ENCODE measurements around the gene ATG14. TPM values are rescaled to one million over a fixed set of nuclear protein-coding genes. Genes with fewer than 3 reads are reported as not detected.

ATG14 gene
- total RNA-seq, 1 experiment from 2014 or later, result 8.1 TPM

DNA sequence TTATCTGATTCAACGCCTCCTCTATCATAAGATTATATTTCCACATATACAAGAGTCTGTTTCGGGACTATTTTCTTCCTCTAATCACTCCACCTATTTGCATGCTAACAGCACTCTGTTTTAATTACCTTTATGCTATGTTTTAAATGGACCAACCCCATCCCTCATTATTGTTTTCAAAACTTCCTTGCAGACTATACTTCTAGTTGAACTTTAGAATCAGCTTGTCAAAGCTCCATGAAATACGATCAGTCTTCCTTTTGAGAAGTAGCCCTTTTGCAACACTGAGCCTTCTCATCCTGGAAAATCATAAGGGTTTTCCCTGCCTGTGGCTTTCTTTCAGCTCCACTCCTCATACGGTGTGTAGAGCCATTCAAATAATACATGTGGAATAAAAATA is 36.9 kb downstream of the ATG14 start:
- Mint-ChIP-seq H3K4me3 (ENCODE audit: low read depth, unreplicated experiment) (no peak overlapping the region), H3K36me3 (ENCODE audit: insufficient read depth, unreplicated experiment) (peaks cover 12% of the 10 kb centered on the region), H3K9me3 (ENCODE audit: low read depth, unreplicated experiment) (no peaks in the 10 kb centered on the region), H3K27ac (ENCODE audit: unreplicated experiment) (no peak overlapping the region), H3K27me3 (ENCODE audit: unreplicated experiment) (no peaks in the 10 kb centered on the region), H3K4me1 (ENCODE audit: low read depth, unreplicated experiment) (no peaks in the 10 kb centered on the region)
- no peak for TF ChIP-seq CTCF (IDR thresholded peaks at IDR 0.05; ENCODE audit: unreplicated experiment)
- no TSS peak for BruUV-seq (replicated peaks)
- CTCF ChIA-PET, result interaction anchor here (0.7 kb wide), 2 partner anchors 11 to 53 kb away, joined by 3 to 6 read pairs; no protein-coding TSS in a partner anchor
- intact Hi-C loops (cut with micrococcal nuclease; ENCODE audit: unreplicated experiment), result no loop called here
- no peak for DNase-seq

DNA sequence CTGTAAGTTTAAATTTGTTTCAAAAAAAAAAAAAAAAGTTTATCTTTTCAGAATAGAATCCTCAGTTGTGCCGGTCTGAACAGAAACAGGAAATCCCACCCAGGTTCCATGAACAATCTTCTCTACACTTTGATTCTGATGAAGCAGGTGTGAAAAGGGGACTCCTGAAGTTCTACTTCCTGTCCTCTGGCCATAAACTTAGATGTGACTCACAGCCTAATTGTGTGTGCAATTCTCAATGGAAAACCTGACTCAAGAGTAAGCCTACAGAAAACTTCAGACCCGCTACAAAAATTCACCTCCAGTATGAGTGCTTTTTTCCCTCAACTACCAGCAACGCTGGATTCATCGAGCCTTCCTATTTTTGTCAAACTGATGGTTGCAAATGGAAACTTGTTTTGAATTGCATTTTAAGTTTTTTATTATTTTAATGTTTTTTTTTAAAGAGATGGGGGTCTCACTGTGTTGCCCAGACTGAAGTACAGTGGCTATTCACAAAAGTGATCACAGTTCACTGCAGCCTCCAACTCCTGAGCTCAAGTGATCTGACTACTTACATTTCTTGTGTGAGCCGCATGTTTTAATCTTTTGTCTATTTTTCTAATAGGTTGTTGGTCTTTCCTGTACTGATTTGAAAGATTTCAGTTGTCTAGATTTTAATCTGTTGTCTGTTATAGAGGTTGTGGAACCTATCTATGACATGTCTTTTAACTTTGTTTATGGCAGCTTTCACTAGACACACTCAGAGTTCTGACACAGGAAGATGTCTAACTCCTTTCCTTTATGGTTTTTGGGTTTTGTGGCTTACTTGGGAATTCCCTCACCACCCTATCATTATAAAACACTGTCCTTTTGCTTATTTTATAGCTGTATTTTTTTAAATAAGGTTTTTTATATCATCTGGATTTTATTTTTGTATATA is 37.6 kb downstream of the ATG14 start:
- peaks cover 15% of the 10 kb centered on the region for H3K36me3 Mint-ChIP-seq (ENCODE audit: insufficient read depth, unreplicated experiment)
- DNase-seq, result no peak
- no peak overlapping the region for H3K4me3 Mint-ChIP-seq (ENCODE audit: low read depth, unreplicated experiment)
- no peaks in the 10 kb centered on the region for H3K9me3 Mint-ChIP-seq (ENCODE audit: low read depth, unreplicated experiment)
- CTCF ChIA-PET, result interaction anchor here (0.6 to 0.7 kb wide), 2 partner anchors 61 to 323 kb away, joined by 4 to 5 read pairs; no protein-coding TSS in a partner anchor
- no TSS peak for BruUV-seq (replicated peaks)
- intact Hi-C loops (cut with micrococcal nuclease; ENCODE audit: unreplicated experiment), result no loop called here
- no peaks in the 10 kb centered on the region for H3K4me1 Mint-ChIP-seq (ENCODE audit: low read depth, unreplicated experiment)
- no peak overlapping the region for H3K27ac Mint-ChIP-seq (ENCODE audit: unreplicated experiment)
- TF ChIP-seq CTCF (IDR thresholded peaks at IDR 0.05; ENCODE audit: unreplicated experiment), result no peak
- no peaks in the 10 kb centered on the region for H3K27me3 Mint-ChIP-seq (ENCODE audit: unreplicated experiment)

DNA sequence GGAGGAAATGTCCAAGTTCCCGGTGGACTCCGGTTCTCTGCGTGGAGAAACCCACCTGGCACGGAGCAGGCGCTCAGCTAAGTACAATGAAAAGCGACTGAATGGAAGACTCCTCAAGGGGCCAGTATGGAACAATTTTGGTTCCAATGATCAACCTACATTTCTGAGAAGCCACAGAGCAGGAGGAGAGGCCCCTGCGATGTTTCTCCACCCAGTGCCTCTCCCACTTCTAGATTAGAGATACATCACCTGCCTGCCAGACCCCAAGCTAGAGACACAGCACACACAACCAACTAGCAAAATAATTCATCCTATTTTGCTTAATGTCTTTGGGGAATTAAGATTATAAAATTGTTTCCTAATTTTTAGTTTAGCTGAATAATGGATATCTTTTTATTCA is 38.8 kb downstream of the ATG14 start:
- intact Hi-C loops (cut with micrococcal nuclease; ENCODE audit: unreplicated experiment), result no loop called here
- no peaks in the 10 kb centered on the region for H3K9me3 Mint-ChIP-seq (ENCODE audit: low read depth, unreplicated experiment)
- H3K36me3 Mint-ChIP-seq (ENCODE audit: insufficient read depth, unreplicated experiment), result peaks cover 15% of the 10 kb centered on the region
- TF ChIP-seq CTCF (IDR thresholded peaks at IDR 0.05; ENCODE audit: unreplicated experiment), result no peak
- no peak for DNase-seq
- CTCF ChIA-PET, result no interaction called here
- no peak overlapping the region for H3K27ac Mint-ChIP-seq (ENCODE audit: unreplicated experiment)
- no peaks in the 10 kb centered on the region for H3K27me3 Mint-ChIP-seq (ENCODE audit: unreplicated experiment)
- H3K4me3 Mint-ChIP-seq (ENCODE audit: low read depth, unreplicated experiment), result no peak overlapping the region
- no peaks in the 10 kb centered on the region for H3K4me1 Mint-ChIP-seq (ENCODE audit: low read depth, unreplicated experiment)
- no TSS peak for BruUV-seq (replicated peaks)

- TF ChIP-seq CTCF (IDR thresholded peaks at IDR 0.05; ENCODE audit: unreplicated experiment), result no peak
- Mint-ChIP-seq H3K4me1 (ENCODE audit: low read depth, unreplicated experiment) (no peaks in the 10 kb centered on the region), H3K36me3 (ENCODE audit: insufficient read depth, unreplicated experiment) (peaks cover 15% of the 10 kb centered on the region), H3K4me3 (ENCODE audit: low read depth, unreplicated experiment) (no peak overlapping the region), H3K27ac (ENCODE audit: unreplicated experiment) (no peak overlapping the region), H3K27me3 (ENCODE audit: unreplicated experiment) (no peaks in the 10 kb centered on the region), H3K9me3 (ENCODE audit: low read depth, unreplicated experiment) (no peaks in the 10 kb centered on the region)
- no TSS peak for BruUV-seq (replicated peaks)
- DNase-seq, result no peak
- intact Hi-C loops (cut with micrococcal nuclease; ENCODE audit: unreplicated experiment), result no loop called here
- CTCF ChIA-PET, result no interaction called here
Observed at GRCh38 chr14:55372423-55372822, 39.2 kb downstream of the ATG14 start.
